Right forelimb (tissue), 1 donor: ENCODE measurements around the gene MCTP2.

Experiments
- DNase-seq: peaks from one replicate; pipeline ENCODE4 v3.0.0-alpha.2; 2018

MCTP2 gene, protein sequence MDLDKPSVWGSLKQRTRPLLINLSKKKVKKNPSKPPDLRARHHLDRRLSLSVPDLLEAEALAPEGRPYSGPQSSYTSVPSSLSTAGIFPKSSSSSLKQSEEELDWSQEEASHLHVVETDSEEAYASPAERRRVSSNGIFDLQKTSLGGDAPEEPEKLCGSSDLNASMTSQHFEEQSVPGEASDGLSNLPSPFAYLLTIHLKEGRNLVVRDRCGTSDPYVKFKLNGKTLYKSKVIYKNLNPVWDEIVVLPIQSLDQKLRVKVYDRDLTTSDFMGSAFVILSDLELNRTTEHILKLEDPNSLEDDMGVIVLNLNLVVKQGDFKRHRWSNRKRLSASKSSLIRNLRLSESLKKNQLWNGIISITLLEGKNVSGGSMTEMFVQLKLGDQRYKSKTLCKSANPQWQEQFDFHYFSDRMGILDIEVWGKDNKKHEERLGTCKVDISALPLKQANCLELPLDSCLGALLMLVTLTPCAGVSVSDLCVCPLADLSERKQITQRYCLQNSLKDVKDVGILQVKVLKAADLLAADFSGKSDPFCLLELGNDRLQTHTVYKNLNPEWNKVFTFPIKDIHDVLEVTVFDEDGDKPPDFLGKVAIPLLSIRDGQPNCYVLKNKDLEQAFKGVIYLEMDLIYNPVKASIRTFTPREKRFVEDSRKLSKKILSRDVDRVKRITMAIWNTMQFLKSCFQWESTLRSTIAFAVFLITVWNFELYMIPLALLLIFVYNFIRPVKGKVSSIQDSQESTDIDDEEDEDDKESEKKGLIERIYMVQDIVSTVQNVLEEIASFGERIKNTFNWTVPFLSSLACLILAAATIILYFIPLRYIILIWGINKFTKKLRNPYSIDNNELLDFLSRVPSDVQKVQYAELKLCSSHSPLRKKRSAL

DNA sequence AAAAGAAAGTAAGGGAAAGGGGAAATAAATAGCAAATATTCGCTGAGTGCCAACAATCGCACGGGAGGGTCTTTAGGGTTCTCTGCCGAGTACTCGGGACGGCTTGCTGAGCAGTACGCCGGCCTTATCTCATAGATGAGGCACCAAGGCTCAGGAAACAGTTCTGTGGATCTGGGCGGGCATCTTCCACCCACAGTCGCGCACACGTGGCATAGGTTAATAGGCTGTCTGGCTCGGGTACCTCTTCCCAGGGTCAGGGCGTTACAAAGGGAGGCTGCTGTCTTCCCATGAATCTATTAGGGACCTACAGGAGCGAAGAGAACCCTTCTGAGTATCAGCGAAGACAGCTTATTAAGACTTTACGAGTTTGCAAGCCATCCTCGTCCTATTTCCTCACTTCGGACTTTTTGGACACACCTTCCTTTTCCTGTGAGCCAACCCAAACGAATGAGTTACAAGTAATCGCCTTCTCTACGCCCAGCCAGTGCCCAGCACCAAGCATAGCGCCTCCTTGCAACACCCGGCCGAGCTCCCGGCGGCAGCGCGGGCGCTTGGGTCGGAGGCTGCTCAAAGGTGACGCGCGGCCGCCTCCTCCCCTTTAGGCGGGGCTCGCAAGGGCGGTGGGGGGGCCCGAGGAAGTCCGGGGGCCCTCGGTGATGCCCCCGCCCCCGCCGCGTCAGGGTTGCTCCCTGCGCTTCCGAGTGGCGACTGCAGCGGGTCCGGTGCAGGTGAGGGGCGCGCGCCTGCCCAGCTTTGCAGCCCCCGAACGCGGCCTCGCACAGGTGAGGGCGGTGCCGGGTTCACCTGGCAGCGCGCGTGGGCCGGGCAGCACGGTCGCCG lies at the start of gene MCTP2:
Gene MCTP2, plus strand, starts transcription at position 679 of the 840 bp plus-strand sequence. CDS start 66,705 bp downstream, outside the sequence.
- peak; percentile 71 for DNase-seq

DNA sequence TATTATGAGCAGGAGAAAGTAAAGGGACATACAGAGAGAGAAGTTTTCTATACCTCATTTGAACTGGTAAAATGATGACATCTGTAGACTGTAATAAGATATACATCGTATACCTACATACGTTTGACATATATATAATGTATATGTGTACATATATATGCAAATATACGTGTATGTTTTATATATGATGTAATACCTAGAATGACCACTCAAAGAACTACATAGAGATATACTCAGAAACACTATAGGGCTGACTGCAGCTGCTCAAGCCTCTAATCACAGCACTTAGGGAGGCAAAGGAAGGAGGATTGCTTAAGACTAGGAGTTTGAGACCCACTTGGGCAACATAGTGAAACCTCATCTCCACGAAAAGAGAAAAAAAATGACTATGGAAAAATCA lies 48.5 kb upstream of the MCTP2 start:
- no peak for DNase-seq

DNA sequence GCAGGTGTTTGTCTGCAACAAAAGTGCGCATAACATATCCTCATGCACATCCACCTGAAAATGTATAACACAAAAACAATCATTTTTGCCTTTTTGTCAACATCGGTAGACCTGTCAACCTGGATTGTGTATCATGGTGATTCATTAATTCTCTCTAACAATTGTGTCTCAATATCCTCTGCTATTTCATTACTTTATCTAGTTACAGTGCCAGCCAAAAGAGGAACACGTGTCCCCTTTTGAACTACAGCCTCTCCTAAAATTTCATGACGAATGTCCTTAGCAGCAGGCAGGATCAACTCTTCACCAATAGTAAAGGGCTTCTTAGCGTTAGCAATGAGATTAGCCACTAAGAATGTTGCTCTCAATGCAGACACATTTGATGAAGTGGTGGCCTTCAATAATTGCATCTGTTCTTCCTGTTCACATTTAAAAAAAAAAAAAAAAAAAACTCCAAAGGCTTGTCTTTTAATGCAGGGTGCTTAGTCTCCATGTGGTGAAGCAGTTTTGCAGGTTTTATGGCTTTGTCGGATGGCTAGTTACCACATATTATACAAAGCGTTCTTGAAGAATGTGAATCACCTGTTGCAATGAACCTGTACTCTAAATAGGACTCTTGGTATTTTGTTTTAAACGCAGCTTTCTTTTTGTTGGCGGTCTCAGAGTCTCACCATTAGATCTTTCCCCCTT lies 45.7 kb upstream of the MCTP2 start:
- no peak for DNase-seq

DNA sequence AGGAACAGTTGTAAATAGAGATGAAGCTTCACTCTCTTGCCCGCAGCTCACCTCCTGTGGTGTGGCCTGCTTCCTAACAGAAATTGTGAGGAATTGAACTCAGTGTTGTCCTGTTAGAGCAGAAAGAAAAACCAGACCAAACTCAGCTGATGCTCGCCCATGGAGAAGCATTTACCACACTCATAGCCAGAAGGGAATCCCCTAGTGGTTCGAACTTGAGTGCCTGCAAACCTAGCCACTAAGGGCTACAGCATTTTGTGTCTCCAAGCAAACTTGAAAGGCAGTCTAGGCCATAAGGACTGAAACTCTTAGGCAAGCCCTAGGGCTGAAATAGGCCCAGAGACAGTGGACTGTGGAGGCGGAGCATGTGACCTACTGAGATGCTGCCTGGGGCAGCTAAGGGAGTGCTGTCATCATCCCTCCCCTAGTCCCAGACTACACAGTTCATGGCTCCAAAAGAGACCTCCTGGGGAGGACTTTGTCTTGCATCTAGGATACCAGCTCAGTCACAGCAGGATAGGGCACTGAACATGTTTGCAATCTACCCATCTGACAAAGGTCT lies 44.5 kb upstream of the MCTP2 start:
- no peak for DNase-seq

DNA sequence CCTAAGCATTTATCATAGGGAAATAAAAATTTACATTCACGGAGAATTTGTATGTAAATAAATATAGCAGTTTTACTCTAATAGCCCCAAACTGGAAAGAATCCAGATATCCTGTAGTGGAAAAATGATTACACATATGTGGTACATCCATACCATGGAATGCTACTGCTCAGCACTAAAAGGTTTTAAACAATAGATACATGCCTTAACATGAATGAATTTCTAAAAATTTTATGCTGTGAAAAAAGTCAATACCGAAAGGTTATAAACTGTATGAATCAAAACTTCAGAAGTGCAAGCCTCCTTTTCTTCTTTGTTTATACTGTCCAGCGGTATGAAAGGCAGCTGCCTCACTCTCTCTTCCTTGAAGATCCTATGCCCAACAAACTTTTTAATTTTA lies 37.5 kb upstream of the MCTP2 start:
- DNase-seq = no peak

DNA sequence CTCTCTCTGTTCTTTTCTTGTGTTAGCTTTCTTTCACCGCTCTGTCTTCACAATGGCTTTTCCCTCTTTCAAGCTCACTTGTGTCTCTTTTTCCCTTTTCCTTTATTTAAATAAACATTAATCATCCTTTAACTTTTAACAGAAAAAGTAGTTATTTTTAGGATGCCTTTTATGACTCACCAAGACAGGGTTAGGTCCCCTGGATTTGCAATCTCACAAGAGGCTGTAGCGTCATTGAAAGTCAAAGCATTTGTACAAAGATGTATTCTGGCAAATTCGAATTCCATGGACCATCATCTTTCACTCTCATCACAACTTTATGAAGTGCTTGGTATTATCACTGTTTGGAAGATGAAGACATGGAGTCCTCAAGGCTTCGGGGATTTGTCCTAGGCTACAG lies 34.8 kb upstream of the MCTP2 start:
- DNase-seq = no peak

DNA sequence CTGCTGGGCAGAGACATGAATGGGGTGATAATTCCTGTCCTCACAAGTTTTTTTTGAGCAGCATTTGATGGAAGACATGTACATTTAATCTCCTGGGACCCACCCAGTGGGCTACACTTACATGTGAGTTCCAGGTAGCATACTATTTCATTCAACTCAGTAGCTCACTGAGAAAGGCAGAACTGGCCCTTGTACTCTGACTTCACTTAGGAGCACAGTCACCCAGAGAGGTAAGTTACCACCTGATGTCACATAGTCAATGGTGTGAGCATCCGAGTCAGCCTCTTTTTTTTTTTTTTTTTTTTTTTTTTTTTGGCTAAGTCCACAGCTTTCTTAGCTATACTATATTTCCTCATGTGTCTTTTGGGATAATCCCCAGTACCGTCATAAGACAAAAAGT lies 32.7 kb upstream of the MCTP2 start:
- DNase-seq = no peak

DNA sequence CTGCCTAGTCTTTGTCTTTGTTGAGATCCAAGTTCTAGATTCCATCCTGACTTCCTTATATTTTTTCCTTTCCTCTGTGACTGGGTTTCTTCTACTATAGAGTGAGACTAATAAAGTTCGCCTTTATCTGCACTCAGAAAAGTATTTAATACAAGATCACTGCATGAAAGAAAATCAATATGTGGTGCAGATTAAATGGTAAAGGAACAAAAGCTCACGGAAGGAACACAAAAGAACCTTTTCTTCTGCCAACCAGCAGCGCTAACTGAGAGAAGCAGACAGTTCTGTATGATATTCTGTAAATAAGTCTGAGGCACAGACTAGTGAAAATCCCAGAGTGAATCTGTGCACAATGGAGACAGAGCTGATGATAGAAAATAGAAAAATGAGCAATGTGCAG lies 31.6 kb upstream of the MCTP2 start:
- no peak for DNase-seq

DNA sequence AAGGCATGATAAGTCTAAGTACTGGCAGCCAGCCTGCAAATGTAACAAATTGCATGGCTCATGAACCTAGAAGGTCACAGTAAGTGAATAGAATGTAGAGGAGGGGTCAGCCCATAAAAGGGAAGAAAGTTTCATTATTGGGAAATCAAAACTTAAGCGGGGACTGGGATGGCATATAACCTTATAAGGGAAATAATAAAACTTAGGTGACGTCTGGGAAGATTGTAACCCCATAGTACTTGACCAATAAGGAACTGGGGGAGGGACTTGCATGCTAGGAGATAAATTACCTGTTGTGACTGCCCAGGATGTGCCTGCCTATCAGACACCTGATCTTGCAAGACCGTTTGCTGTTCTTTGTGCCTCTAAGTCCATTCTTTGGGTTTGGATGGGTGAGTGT lies 28.1 kb upstream of the MCTP2 start:
- no peak for DNase-seq

DNA sequence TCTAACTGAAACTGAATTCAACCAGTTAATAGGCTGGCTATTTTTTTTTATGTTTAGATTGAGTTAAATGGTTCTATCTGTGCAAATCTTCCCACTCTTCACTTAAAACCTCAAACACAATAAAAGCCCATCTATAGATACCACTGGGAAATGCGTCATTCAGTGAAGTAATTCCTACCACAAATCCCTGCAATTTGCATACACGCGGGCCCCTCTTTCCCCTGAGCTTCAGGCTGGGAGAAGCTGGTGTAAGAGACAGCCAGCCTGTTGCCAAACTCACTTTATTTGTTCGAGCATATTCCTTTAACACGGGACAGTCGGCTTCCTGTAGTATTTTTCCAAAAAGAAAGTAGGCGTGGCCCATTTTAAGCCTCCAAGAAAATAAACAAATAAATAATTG lies 26.0 kb upstream of the MCTP2 start:
- DNase-seq = no peak

DNA sequence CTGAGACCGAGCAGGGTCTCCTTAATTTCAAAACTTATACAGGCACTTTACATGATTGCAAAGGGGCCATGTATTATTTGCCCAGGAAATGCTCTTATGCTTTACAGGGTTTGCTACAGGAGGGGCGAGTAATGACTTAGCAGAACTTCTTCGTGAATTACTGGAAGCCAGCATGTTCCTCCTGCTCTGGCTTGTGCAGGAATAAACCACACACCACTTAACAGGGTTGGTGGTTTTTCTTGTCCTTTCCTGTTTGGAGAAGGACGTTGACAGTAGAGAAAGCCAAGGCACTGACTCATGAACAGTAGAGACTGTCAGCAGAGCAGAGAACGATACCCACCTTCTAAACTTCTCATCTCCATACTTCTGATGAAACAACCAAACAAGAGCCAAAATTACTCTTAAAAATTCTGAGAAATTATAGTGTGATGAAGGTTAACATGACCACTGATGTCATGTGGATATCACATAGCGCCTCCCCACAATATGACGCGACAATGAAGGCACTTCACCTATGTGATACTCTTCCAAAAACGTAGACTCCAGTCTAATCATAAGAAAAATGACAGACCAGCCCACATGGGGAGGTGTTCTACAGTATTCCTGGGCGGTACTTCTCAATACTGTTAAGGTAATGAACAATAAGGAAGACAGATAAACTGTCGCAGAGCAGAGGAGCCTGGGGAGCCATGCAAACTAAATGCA lies 24.7 kb upstream of the MCTP2 start:
- DNase-seq = no peak

DNA sequence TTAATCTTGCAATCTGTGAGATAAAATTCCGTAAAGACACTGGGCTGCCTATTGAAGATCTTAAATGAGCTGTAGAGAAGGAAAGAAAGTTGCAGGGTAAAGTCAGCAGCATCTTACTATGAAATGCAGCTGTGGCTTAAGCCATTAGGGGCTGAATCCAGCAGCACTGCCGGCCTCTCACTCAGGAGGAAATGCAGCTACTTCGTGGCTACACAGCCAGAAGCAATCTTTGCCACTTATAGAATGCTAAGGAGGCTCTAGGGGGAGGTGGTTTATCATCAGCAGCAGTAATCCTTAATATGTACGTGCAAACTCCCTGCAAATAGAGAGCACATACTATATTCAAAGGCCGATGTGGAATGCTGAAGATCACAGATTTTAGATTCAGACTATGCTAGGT lies 19.1 kb upstream of the MCTP2 start:
- DNase-seq = no peak

DNA sequence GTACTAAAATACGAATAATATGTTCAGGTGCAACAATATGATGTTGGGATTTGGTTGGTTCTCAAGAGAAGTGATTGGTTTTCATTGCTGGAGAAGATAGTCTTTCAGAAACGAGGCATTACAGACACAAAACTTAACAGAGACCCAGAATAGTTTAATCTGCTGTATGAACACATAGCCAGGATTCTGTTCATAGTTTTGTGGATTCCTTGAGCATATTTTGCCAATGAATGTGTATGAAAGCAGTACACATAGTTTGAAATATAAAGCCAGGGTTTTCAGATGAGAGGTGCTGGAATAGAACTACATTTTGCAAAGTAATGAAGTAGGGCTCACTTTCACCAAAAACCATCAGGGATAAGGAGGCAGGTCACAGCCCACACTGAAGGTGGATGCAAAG lies 5.7 kb upstream of the MCTP2 start:
- DNase-seq = no peak

DNA sequence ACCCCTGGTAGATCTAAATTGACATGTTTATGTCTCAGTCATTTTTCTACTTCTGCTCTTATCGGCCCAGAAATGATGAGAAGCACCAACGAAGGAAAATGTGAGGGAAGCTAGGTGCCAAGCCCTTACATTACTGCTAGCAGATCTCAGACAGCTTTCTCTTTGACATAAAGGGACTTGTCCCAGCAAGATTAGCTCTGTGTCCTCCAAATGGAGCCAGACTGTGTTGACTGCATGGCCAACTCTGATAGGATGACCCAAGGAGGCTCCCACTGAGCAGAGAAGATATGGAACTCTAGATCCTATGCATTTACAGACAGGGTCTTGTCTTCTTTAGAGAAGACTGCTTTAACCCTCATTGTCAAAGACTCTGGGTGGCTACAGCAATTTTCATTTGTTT lies 2.8 kb upstream of the MCTP2 start:
- DNase-seq = no peak

DNA sequence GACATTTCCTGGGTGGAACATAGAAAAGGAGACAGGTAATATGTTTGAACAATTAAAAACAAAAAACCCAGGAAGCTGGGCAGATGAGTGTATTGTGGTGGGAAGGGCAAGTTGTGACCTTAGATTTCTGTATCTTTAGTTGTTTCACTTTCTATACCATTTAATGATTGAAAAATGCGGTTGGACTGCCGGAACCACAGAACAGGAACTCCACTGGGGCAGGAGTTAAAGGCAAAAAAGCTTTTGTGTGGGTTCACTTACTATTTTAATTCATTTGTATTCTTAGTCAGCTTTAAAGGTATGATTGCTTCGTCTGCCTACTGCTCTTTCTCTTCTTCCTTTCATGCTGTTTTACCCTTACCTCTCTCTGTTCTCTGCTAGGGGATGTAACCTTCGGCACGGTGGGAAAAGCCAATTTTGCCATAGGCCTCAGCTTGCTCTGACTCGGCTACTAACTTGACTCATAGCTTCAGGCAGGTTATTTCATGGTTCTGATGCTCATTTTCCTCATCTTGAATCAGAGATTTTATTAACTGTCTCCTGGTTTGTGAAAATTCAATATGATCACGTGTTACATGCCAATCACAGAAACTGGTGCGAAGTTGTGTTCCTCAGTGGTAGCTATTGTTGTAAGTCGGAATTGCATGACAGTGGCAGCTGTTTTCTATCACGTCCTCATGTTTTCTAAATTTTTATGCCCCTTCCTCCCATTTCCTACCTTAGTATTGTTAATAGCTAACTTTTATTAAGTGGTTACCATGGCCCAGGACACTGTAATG lies 1.6 kb upstream of the MCTP2 start:
- DNase-seq = no peak

DNA sequence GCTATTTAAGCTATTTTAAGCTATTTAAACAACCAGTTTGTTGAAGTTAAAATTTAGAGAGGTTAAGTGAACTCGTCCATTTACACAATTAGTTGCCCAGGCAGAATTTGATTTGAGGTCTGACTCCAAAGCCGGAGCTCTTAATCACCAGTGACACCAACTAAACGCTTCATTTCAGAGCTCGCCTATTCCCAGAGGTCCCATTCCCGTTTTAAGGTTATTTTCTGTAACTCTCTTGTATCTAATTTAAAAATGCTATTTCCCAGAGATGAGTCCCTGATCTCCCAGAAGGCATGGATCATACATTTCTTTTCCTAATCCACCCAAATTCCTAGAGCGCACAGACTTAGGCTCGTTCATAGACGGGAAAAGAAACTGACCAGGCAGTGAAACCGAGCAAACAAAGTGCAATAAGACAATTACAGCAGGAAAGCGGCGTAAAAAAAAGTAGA lies 904 bp upstream of the MCTP2 start:
- DNase-seq = no peak

DNA sequence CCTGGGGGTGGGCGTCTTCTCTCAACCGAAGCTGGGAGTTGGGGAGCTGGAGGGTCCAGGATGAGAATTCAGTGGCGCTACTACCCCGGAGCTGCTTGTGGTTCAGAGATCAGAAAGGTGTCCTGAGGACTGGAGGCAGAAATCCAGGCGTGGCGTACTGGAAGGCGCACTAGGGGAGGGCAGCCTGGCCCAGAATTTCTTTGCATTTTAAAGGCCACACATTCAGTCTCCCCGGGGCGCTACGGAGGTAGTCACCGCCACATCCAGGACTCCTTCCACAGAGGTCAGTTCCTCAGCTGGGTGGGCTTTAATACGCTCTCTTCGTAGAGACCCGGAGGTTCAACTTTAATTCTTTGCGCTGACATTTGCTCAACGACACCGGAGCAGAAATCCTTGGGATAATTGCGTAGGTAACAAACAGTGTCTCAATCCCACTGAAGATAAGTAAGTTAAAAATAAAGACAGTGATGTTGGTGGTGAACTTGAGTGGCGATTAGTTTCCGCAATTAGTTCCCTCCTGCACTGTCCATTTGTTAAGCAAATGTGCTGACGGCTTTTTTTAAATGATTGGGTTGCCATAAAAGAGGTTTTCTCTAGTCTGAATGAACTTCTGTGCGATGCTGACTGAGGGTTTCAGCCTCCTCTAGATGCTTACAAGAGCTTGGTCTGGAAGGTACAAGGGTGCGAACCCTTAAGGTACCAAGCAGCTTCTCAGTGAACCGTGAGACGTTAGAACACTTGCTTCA lies 535 bp downstream of the MCTP2 start:
- DNase-seq = peak; percentile 46

DNA sequence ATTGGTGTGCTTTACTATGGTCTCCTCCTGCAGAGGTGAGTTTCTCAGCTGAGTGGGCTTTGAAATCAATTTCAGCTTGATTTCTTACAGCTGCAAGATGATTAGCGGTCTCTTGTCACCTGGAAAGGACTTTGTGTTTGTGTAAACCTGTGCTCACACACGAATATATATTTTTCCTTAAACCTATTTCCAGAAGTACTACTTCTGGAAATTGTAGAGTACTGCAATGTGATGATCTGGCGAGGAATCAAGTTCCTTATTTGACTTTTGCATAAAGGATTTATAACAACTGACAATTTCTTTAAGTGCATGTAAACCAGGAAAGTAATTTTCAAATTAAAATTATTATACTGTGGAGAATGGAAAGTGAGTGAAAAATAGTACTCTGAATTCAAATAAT lies 2.1 kb downstream of the MCTP2 start:
- no peak for DNase-seq

DNA sequence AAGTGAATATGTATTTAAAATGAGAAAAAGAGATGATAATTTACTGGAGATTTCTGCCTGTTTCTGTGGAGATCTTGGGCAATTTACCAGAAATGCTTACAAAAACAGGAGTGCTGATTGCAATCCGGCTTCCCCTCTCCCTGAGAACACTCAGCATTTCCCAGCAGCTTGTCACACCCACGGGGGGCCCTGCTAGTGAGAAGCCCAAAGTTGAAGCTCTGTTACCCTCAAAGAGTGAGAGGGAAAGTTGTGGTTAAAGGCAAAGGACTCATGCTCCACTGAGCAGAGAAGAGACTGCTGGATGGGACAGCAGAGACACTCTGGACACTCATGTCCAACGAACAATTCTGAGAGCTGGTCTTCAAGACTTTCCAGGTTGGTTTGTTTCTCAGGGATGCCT lies 2.9 kb downstream of the MCTP2 start:
- DNase-seq = no peak

DNA sequence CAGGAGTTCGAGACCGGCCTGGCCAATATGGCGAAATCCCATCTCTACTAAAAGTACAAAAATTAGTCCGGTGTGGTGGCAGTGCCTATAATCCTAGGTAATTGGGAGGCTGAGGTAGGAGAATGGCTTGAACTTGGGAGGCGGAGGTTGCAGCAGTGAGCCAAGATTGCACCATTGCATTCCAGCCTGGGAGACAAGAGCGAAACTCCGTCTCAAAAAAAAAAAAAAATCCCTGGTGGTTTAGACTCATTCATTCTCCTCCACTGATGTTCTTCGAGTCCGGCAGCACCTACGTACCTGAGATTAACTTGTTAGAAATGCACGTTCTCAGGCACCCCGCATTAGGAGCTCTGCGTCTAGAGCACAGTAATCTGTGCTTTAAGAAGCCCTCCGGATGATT lies 3.7 kb downstream of the MCTP2 start:
- no peak for DNase-seq
